GM19455 (cell line): Measurements from ENCODE around the gene WAC.
A peak's percentile ranks its signal among the peaks of the same experiment; 100 is the strongest.
"Not testable (repeated sequence)": the region's sequence is repeated elsewhere in the genome, so short reads cannot be mapped to it uniquely, and the experiment has no call there.

Source experiments
- ATAC-seq: cut with Tn5 transposase; IDR thresholded peaks from one replicate; pipeline ENCODE4 v1.9.1; 2021; ENCODE audit not compliant: unreplicated experiment

The WAC gene

GRCh38 chr10:28604567-28605536 is 71.9 kb downstream of the WAC start:
- ATAC-seq: no peak

- no peak for ATAC-seq
Measured at GRCh38 chr10:28606568-28606967, 73.7 kb downstream of the WAC start.

GRCh38 chr10:28609636-28610035 is 76.7 kb downstream of the WAC start:
- not testable (repeated sequence) for ATAC-seq

GRCh38 chr10:28612877-28613276 is 80.0 kb downstream of the WAC start:
- no peak for ATAC-seq

- ATAC-seq: no peak
Measured at GRCh38 chr10:28616514-28616913, 83.6 kb downstream of the WAC start.

GRCh38 chr10:28619455-28619854 is 86.5 kb downstream of the WAC start:
- no peak for ATAC-seq

GRCh38 chr10:28620251-28620650 is 87.3 kb downstream of the WAC start:
- ATAC-seq: no peak

- ATAC-seq: no peak
Measured at GRCh38 chr10:28623483-28623882, 90.6 kb downstream of the WAC start.

GRCh38 chr10:28624351-28624750 is 91.4 kb downstream of the WAC start:
- ATAC-seq: no peak

GRCh38 chr10:28627102-28627501 is 94.2 kb downstream of the WAC start:
- no peak for ATAC-seq

GRCh38 chr10:28628184-28628893 is 95.4 kb downstream of the WAC start:
- ATAC-seq: peak; percentile 77

- no peak for ATAC-seq
Measured at GRCh38 chr10:28631896-28632583, 99.1 kb downstream of the WAC start.

GRCh38 chr10:28632584-28632945 is 99.6 kb downstream of the WAC start:
- ATAC-seq: no peak

GRCh38 chr10:28633750-28634149 is 100.8 kb downstream of the WAC start:
- no peak for ATAC-seq

GRCh38 chr10:28637346-28637745 is 104.4 kb downstream of the WAC start:
- ATAC-seq: no peak

- ATAC-seq: no peak
Measured at GRCh38 chr10:28638392-28638791, 105.5 kb downstream of the WAC start.

- ATAC-seq: no peak
Measured at GRCh38 chr10:28640551-28640950, 107.6 kb downstream of the WAC start.

GRCh38 chr10:28644647-28645046 is 111.7 kb downstream of the WAC start:
- ATAC-seq: no peak

- no peak for ATAC-seq
Measured at GRCh38 chr10:28652106-28652505, 119.2 kb downstream of the WAC start.

- no peak for ATAC-seq
Measured at GRCh38 chr10:28652703-28653102, 119.8 kb downstream of the WAC start.

GRCh38 chr10:28658824-28659223 is 125.9 kb downstream of the WAC start:
- not testable (repeated sequence) for ATAC-seq

GRCh38 chr10:28661035-28661434 is 128.1 kb downstream of the WAC start:
- ATAC-seq: no peak
